GM06990 (cell line): ENCODE measurements around the gene ENTREP3.
"Not testable (repeated sequence)": the region's sequence is repeated elsewhere in the genome, so short reads cannot be mapped to it uniquely, and the experiment has no call there.

Source experiments
- DNase-seq: peaks from one replicate; pipeline ENCODE4 v3.0.0-alpha.2; 2011; ENCODE audit not compliant: insufficient read length; ENCODE audit errors: extremely low read depth
- H3K27me3 ChIP-seq: replicated peaks from 2 replicates; pipeline ENCODE4 v1.6.0; 2011; ENCODE audit warnings: low read length; ENCODE audit not compliant: control insufficient read depth, insufficient read depth
- H3K36me3 ChIP-seq: 2 replicates; pipeline ENCODE4 v1.5.1; 2011; ENCODE audit warnings: low read length; ENCODE audit not compliant: control insufficient read depth, insufficient read depth
- H3K4me3 ChIP-seq: replicated peaks from 2 replicates; pipeline ENCODE4 v1.5.1; 2011; ENCODE audit warnings: low read depth, mild to moderate bottlenecking, control low read depth, low read length
- CTCF ChIP-seq: IDR thresholded peaks from 2 replicates; pipeline ENCODE4 v1.5.1; 2011; ENCODE audit warnings: low read length, control low read depth, mild to moderate bottlenecking, inconsistent platforms; ENCODE audit not compliant: insufficient read depth, poor library complexity, severe bottlenecking

ENTREP3 gene

GRCh38 chr1:155226910-155227260 is 28.4 kb downstream of the ENTREP3 start:
- DNase-seq, result peak; percentile 72
- Histone ChIP-seq H3K27me3 (no peaks in the 10 kb centered on the region), H3K4me3 (peak overlapping the region; percentile 75), H3K36me3 (no peaks in the 10 kb centered on the region)
- no peak for TF ChIP-seq CTCF

GRCh38 chr1:155226188-155226909 is 28.9 kb downstream of the ENTREP3 start:
- no peaks in the 10 kb centered on the region for H3K36me3 ChIP-seq
- no peak for DNase-seq
- TF ChIP-seq CTCF, result peak; percentile 77
- no peaks in the 10 kb centered on the region for H3K27me3 ChIP-seq
- peak overlapping the region; percentile 75 for H3K4me3 ChIP-seq

- H3K27me3 ChIP-seq, H3K36me3 ChIP-seq, DNase-seq, H3K4me3 ChIP-seq: not testable (repeated sequence)
Measured at GRCh38 chr1:155225404-155225759, 29.9 kb downstream of the ENTREP3 start.

- no peak for DNase-seq
- H3K4me3 ChIP-seq, result no peak overlapping the region
- no peaks in the 10 kb centered on the region for H3K36me3 ChIP-seq
- no peaks in the 10 kb centered on the region for H3K27me3 ChIP-seq
- TF ChIP-seq CTCF, result no peak
Measured at GRCh38 chr1:155223047-155223446, 32.2 kb downstream of the ENTREP3 start.

- H3K4me3 ChIP-seq, H3K27me3 ChIP-seq, DNase-seq, H3K36me3 ChIP-seq: not testable (repeated sequence)
Measured at GRCh38 chr1:155220211-155220965, 34.9 kb downstream of the ENTREP3 start.

- DNase-seq, result no peak
- H3K36me3 ChIP-seq, result no peaks in the 10 kb centered on the region; the same call in 1 of the 2 replicates
- no peak overlapping the region for H3K4me3 ChIP-seq
- no peaks in the 10 kb centered on the region for H3K27me3 ChIP-seq
- TF ChIP-seq CTCF, result no peak
Measured at GRCh38 chr1:155219592-155220031, 35.7 kb downstream of the ENTREP3 start.
